ENCODE results near the gene NBAS.

DNA sequence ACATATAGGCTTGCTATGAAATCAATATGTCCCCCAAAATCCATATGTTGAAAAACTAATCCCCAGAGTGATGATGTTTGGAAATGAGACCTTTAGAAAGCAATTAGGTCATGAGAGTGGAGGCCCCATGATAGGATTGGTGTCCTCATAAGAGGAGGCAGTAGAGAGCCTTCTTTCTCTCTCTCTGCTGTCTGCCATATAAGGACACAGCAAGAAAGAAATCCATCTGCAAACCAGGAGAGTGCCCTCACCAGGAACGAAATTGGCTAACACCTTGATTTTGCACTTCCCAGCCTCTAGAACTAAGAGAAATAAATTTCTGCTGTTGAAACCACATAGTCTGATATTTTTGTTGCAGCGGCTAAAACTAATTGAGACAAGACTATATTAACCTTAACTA, 89.5 kb downstream of the NBAS start:
- TF ChIP-seq, protein P1, sequence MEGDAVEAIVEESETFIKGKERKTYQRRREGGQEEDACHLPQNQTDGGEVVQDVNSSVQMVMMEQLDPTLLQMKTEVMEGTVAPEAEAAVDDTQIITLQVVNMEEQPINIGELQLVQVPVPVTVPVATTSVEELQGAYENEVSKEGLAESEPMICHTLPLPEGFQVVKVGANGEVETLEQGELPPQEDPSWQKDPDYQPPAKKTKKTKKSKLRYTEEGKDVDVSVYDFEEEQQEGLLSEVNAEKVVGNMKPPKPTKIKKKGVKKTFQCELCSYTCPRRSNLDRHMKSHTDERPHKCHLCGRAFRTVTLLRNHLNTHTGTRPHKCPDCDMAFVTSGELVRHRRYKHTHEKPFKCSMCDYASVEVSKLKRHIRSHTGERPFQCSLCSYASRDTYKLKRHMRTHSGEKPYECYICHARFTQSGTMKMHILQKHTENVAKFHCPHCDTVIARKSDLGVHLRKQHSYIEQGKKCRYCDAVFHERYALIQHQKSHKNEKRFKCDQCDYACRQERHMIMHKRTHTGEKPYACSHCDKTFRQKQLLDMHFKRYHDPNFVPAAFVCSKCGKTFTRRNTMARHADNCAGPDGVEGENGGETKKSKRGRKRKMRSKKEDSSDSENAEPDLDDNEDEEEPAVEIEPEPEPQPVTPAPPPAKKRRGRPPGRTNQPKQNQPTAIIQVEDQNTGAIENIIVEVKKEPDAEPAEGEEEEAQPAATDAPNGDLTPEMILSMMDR (IDR thresholded peaks at IDR 0.05; ENCODE audit: extremely low read depth in 1 of 2, insufficient read depth in 1 of 2, low read depth in 1 of 2, low read length in 2 of 2), result no peak
- no peak for TF ChIP-seq POLR2AphosphoS5 (IDR thresholded peaks at IDR 0.05; ENCODE audit: insufficient read depth, low read depth, low read length)
- no peak for TF ChIP-seq MYC (IDR thresholded peaks at IDR 0.05; ENCODE audit: low read depth, low read length)
- TF ChIP-seq POLR2A (IDR thresholded peaks at IDR 0.05; ENCODE audit: low read depth, low read length), result no peak
- no peak for TF ChIP-seq GATA2 (IDR thresholded peaks at IDR 0.05; ENCODE audit: insufficient read depth, insufficient read length, low read depth, low read length)
- no peak for TF ChIP-seq JUN (IDR thresholded peaks at IDR 0.05; ENCODE audit: borderline replicate concordance, insufficient read depth, insufficient read length, low read depth)
- TF ChIP-seq, protein P2, sequence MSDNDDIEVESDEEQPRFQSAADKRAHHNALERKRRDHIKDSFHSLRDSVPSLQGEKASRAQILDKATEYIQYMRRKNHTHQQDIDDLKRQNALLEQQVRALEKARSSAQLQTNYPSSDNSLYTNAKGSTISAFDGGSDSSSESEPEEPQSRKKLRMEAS (IDR thresholded peaks at IDR 0.05; ENCODE audit: insufficient read depth, insufficient read length), result no peak

Data from endothelial cell of umbilical vein (primary cell).